ENCODE data around the gene PARD3B. TPM values are rescaled to one million over a fixed set of nuclear protein-coding genes. Genes with fewer than 3 reads are reported as not detected.

Gene PARD3B
- total RNA-seq, 1 experiment from 2014 or later = 6.4 TPM

DNA sequence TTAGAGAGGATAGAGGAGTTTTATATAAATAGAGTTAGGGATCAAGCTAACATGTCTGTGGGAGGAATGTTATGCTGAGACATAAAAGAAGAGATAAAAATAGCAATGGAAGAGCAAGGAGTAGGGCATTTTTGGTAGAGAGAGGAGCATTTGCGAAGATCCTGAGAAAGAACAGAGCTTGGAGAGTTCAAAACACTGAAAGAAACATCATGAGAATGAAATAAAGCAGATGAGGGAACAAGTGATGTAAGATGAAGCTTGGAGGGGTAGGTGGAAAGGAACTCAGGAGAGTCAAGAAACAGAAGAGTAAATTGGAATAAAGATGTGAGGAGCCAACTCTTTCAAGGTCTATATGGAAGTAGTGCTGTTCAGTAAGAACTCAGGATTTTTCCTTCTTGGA lies 308.6 kb downstream of the PARD3B start:
- H3T11ph ChIP-seq (ENCODE audit: low read length) = no peak overlapping the region
- H3K4me2 ChIP-seq (ENCODE audit: insufficient read depth, insufficient read length, low read length) = no peak overlapping the region
- H3K56ac ChIP-seq (ENCODE audit: insufficient read length, low read depth, low read length) = no peak overlapping the region
- H2BK5ac ChIP-seq (ENCODE audit: insufficient read length, low read length) = no peak overlapping the region
- no peaks in the 10 kb centered on the region for H3K79me2 ChIP-seq (ENCODE audit: insufficient read depth, low read length)
- no peak overlapping the region for H4K5ac ChIP-seq (ENCODE audit: insufficient read length, low read depth, low read length)
- no peak overlapping the region for H4K8ac ChIP-seq (replicated peaks; ENCODE audit: insufficient read length, low read depth, low read length)
- H3K23me2 ChIP-seq (ENCODE audit: insufficient read length, low read depth, low read length, poor library complexity, severe bottlenecking) = no peaks in the 10 kb centered on the region
- Mint-ChIP-seq H3K27ac (no peak overlapping the region), H3K27me3 (ENCODE audit: low read depth) (no peaks in the 10 kb centered on the region), H3K4me3 (no peak overlapping the region), H3K4me1 (peaks cover 0 to 3% of the 10 kb centered on the region in 2 experiments; a peak in 2 of 4 replicates), H3K36me3 (ENCODE audit: insufficient read depth in 1 of 3, low read depth in 3 of 3) (no peaks in the 10 kb centered on the region), H3K9me3 (no peaks in the 10 kb centered on the region)
- H3K23ac ChIP-seq (ENCODE audit: insufficient read length, low read depth, low read length) = no peak overlapping the region
- H3K18ac ChIP-seq (ENCODE audit: insufficient read length, low read depth, low read length) = no peak overlapping the region
- H3K14ac ChIP-seq (ENCODE audit: insufficient read depth, low read length) = no peak overlapping the region
- H2BK15ac ChIP-seq (ENCODE audit: low read depth, low read length) = no peak overlapping the region
- no peak overlapping the region for H2BK20ac ChIP-seq (ENCODE audit: low read depth, low read length, poor library complexity, severe bottlenecking)
- no peak overlapping the region for H3K27ac ChIP-seq (ENCODE audit: insufficient read length, low read depth, low read length)
- no peak overlapping the region for H4K91ac ChIP-seq (ENCODE audit: insufficient read length, low read depth, low read length)
- H3K27me3 ChIP-seq (ENCODE audit: insufficient read depth, low read length) = no peaks in the 10 kb centered on the region
- H4K20me1 ChIP-seq (ENCODE audit: control insufficient read depth, insufficient read depth, insufficient read length) = no peaks in the 10 kb centered on the region
- TF ChIP-seq, protein P1, sequence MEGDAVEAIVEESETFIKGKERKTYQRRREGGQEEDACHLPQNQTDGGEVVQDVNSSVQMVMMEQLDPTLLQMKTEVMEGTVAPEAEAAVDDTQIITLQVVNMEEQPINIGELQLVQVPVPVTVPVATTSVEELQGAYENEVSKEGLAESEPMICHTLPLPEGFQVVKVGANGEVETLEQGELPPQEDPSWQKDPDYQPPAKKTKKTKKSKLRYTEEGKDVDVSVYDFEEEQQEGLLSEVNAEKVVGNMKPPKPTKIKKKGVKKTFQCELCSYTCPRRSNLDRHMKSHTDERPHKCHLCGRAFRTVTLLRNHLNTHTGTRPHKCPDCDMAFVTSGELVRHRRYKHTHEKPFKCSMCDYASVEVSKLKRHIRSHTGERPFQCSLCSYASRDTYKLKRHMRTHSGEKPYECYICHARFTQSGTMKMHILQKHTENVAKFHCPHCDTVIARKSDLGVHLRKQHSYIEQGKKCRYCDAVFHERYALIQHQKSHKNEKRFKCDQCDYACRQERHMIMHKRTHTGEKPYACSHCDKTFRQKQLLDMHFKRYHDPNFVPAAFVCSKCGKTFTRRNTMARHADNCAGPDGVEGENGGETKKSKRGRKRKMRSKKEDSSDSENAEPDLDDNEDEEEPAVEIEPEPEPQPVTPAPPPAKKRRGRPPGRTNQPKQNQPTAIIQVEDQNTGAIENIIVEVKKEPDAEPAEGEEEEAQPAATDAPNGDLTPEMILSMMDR (conservative IDR thresholded peaks at IDR 0.05) = no peak
- H2AFZ ChIP-seq (ENCODE audit: low read length) = no peak overlapping the region
- H3K4ac ChIP-seq (ENCODE audit: low read depth, low read length) = no peak overlapping the region
- H3K9ac ChIP-seq (ENCODE audit: extremely low read depth, insufficient read length, low read length) = no peak overlapping the region
- H2BK120ac ChIP-seq (ENCODE audit: low read depth, low read length, poor library complexity, severe bottlenecking) = no peak overlapping the region
- H3K79me1 ChIP-seq (ENCODE audit: insufficient read depth, low read depth, low read length, poor library complexity, severe bottlenecking) = no peaks in the 10 kb centered on the region
- no peak overlapping the region for H2AK5ac ChIP-seq (ENCODE audit: insufficient read length, low read length)
- no peak for DNase-seq
- H3K4me1 ChIP-seq (ENCODE audit: insufficient read depth, low read length) = no peaks in the 10 kb centered on the region; the same call in 1 of the 2 replicates
- no CpG with 5 or more reads among the region's 1 CpG for WGBS (ENCODE audit: extremely low coverage, insufficient read length, low lambda C conversion rate)
- no peak overlapping the region for H2BK12ac ChIP-seq (ENCODE audit: insufficient read length, low read depth, low read length)
- no peaks in the 10 kb centered on the region for H3K9me3 ChIP-seq (ENCODE audit: control insufficient read depth, low read depth, low read length)

All from H9 (cell line).